GM19240 (cell line): ENCODE results near the gene CNPY4.

Source experiments
- DNase-seq: peaks from one replicate; pipeline ENCODE4 v3.0.0; 2011; ENCODE audit warnings: low spot score; ENCODE audit not compliant: insufficient read length

Gene CNPY4

DNA sequence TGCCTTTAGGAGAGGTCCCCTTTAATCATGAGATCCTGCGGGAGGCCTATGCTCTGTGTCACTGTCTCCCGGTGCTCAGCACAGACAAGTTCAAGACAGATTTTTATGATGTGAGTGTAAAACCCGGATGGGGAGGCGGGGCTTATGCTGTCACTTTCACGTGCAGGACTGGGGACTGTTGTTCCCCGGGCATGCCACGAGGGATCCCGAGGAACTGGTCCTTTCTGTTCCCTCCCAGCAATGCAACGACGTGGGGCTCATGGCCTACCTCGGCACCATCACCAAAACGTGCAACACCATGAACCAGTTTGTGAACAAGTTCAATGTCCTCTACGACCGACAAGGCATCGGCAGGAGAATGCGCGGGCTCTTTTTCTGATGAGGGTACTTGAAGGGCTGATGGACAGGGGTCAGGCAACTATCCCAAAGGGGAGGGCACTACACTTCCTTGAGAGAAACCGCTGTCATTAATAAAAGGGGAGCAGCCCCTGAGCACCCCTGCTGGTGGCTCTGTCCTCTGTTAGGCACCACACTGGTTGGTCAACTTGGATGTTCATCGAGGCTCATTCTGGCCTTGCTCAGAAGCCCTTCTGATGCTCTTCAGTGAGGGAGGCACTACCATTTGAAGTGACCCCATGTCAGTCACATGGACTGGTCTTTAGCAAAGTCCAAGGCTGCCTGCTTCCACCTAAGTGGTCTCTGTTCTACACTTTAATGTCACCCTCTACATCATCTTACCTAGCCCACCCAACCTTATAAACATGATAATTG lies 27.8 kb upstream of the CNPY4 start:
- no peak for DNase-seq

DNA sequence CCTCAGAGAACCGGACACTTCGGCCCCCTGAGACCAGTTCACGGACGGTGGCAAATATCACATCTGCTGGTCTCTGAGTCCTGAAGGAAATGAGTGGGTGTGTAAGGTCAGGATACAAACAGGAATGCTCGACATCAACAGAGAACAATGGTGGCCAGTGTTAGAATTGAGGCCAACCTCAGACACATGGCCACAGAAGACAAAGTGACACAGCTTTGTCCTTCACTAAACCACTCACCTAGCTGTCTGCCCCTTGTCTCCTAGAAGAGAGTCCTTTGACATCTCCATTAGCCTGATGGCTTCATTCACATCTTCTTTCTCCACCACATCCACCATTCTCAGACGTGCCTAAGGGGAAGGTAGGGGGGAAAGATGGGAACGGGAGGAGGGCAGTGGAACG lies 26.4 kb upstream of the CNPY4 start:
- no peak for DNase-seq

DNA sequence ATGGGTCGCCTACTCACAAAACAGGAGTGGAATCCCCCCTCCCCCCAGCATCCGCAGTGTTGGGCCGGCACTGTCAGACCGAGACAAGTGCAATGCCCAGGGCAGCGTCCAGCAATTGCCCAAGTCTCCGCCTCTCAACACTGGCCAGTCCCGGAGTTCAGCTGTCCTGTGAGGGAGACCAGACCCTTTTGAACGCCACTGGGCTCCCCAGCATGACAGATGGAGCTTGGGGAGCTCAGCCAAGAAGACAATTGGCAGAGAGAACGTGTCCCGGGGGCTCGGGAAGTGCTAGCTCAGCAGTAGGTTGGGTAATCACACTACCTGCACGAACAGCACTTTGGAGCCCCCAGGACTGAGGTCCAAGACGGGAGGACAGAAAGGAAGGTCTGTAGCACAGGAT lies 25.9 kb upstream of the CNPY4 start:
- DNase-seq = no peak

DNA sequence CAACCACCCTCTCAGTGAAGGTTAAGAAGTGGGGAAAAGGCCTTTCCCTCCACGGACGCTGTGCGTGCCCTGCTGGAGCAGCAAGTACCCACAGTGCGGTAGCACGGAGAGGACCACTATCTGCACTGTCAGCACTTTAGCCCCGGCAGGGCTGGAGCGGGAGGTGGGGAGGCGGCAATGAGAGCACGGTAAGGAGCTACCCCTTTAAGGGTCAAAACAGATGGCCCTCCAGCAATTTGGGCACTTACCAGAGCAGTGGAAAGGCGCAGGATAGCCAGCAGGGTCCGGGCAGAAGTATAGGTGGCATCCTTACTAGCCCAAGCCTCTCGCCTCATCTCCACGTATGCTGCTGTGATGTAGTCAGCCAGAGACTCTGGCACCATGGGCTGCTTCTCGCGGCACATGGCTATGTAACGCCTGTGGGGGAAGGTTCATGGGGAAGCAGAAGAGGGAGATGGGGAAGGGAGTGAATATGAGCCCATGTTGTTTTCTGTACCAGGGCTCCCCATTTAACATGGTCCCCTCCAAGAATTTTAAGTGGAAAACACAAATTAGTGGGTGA lies 25.4 kb upstream of the CNPY4 start:
- no peak for DNase-seq

DNA sequence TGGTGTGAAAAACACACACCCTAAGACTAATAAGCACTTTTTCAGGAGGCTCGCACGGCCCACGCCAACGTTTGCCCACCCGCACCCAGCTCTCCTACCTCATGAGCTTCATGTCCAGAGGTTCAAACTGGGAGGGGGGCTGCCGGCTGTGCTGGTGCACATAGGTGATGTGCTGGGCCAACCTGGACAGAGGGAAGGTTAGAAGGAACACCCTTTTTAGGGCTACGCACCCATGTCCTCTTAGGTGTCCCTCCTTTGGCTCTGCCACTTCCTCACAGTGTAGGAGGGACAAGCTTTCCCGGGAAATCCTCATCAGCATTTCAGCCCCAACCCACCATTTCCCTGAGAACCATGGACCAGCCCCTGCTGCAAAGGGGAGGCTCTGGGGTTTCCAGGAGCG lies 24.1 kb upstream of the CNPY4 start:
- no peak for DNase-seq

DNA sequence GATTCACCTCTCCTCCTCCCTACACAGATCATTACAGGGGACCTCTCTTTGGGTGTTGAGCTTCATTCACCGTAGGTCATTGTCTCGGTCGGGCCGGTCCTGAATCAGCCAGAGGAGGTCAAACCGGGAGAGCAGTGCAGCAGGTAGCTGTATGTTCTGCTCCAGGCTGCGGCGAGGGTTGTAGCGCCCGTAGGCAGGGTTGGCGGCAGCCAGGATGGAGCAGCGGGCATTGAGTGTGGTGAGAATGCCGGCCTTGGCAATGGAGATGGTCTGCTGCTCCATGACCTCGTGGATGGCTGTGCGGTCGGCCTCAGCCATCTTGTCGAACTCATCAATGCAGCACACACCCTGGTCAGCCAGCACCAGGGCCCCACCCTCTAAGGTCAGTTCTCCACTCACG lies 23.7 kb upstream of the CNPY4 start:
- no peak for DNase-seq

DNA sequence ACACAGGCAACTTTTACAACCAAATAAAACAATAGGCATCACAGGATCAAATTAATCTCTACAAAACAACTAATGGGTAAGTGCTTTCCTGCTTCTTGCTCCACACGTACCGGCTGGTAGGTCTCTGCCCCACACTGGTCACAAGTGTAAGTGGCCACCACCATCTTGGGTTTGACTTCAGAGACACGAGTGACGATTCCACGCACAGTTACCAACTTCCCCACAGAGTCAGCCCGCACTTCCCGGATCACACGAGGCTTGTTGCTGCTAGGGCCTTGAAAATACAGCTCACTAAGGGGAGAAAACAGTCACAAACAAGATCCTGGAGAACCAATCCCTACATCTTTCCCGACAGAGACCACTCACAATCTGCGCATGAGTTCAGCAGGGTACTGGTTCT lies 20.5 kb upstream of the CNPY4 start:
- DNase-seq = no peak

DNA sequence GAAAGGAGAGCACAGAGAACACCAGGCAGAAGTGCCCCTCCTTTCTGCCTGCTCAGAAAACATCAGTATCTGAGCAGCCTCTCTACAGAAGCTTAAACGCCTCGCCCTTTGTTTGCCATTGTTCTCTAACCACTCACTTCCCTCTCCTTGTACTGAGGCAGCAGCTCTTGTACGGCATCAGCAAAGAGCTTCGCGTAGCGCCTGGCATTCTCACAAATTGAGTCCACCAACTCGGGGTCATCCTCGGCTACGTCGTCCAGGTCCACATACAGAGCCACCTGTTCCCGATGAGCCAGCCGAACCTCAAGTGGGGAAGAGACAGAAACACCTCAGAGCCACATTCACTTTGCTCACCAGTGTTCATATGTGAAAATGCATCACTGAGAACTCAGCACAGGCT lies 20.0 kb upstream of the CNPY4 start:
- DNase-seq = no peak

DNA sequence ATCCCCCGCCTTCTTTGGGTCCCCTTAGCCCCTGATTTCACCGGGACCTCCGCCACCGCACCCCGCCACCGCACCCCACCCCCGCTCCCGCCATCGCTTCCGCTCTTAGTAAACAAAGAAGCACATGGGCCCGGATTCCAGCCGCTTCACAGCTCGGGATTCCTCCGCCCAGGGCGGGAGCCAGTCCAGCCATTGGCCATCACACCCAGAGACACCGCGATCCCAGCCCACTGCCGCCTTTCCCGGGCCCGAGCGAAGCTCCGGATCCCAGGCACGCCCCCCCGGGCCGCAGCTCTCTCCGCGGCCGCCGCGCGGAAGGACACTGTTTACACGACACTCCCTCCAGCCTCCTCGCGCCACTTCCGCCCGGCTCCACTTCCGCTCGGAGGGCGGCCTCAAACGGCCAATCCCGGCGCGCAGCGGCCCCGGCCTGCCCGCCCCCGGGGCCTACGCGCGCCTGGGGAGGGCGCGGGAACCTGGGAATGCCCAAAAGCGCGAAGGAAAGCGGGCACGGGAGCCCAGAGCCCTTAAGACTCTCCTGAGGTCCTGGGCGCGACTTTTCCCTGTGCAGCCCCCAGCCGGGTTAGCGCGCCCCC lies 18.9 kb upstream of the CNPY4 start:
- peak; percentile 87 for DNase-seq

DNA sequence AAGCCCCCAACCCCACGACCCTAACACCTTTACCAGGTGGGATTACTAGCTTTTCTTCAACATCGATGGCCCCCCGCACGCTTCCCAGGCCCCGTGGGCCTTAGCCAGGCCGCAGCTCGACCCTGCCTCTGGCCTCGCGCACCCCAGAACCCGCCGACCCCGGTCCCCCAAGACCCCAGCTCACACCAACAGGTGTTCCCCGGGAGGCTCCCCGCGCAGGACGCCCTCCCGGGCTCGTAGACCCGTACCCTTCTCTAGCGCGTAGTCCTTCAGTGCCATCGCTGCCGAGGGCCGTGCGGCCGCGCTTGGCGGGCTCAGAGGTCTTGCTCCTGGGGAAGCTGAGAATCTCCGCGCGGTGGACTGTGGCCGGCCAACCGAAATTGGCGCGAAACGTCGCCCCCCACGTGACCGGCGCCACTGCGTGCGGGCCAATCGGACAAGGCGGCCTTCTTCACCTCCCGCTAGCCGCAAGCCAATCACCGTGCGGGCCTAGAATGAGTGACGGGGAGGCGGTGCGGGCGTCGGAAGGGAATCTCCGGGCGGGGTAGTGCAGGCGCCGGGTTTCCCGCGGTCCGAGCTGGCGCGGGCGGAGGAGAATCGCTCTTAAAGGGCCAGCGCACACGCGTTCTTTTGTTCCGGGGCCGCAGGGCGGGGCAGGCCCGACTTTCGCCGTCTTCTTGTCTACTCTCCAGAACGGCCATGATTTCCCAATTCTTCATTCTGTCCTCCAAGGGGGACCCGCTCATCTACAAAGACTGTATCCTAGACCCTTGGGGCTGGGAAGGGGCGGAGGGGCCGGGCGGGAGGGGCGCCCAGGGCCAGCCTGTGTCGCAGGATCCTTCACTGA lies 18.2 kb upstream of the CNPY4 start, which contains the start of the genes AP4M1 and MCM7:
TSS of gene AP4M1 (plus strand) at position 628 of the 847 bp plus-strand sequence. CDS start at position 700, 72 bp downstream.
TSS of gene MCM7 (minus strand) at position 382 of the 847 bp plus-strand sequence. CDS start at position 279, 103 bp downstream.
- peak; percentile 91 for DNase-seq

DNA sequence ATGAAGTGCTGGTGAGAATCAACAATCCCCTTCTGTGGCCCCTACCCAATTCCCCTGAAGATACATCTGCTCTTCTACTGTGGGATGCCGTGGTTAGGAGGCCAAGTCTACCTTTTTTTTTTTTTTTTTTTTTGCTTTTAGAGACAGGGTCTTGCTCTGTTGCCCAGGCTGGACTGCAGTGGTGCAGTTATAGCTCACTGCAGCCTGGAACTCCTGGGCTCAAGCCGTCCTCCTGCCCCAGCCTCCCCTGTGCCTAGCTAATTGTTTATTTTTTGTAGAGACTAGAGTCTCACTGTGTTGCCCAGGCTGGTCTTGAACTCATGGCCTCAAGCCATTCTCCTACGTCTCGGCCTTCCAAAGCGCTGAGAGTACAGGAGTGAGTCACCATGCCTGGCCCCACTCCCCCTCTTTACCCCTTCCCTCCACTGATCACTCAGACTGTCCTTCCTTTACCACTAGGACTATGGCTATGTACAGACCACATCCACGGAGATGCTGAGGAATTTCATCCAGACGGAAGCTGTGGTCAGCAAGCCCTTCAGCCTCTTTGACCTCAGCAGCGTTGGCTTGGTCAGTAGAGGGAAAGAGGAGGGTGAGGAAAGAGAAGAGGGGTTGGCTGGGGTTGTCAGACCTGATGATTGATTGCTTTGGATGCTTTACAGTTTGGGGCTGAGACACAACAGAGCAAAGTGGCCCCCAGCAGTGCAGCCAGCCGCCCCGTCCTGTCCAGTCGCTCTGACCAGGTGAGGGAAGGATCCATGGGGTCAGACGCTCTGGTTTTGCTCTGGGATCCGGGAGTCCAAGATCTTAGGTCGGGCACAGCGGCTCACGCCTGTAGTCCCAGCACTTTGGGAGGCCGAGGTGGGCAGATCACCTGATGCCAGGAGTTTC lies 16.2 kb upstream of the CNPY4 start:
- DNase-seq = no peak

DNA sequence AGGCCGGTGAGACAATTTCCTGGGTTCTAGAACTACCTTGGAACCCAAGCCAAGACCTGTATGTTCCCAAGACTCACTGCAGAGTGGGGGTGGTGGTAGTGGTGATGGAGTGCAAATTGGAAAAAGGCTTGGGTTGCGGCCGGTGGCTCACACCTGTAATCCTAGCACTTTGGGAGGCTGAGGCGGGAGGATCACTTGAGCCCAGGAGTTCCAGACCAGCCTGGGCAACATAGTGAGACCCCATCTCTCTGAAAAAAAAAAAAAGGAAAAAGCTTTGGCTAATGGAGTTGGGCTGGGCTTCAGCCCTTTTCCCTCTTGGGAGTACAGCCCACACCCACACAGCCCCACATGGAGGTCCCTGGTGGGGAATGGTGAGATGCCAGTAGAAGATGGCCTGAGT lies 13.9 kb upstream of the CNPY4 start:
- DNase-seq = no peak

DNA sequence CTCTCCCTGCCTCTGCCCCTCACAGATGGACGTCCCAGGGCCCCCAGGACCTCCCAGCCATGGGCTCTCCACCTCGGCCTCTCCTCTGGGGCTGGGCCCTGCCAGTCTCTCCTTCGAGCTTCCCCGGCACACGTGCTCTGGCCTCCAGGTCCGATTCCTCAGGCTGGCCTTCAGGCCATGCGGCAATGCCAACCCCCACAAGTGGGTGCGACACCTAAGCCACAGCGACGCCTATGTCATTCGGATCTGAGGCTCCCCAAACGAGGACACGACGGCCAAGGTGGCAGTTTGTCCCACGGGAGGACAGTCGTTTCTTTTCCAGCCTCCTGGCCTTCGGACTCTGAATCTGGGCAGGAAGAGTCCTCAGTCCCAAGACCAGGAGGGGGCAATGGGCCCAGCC lies 12.8 kb upstream of the CNPY4 start:
- no peak for DNase-seq

DNA sequence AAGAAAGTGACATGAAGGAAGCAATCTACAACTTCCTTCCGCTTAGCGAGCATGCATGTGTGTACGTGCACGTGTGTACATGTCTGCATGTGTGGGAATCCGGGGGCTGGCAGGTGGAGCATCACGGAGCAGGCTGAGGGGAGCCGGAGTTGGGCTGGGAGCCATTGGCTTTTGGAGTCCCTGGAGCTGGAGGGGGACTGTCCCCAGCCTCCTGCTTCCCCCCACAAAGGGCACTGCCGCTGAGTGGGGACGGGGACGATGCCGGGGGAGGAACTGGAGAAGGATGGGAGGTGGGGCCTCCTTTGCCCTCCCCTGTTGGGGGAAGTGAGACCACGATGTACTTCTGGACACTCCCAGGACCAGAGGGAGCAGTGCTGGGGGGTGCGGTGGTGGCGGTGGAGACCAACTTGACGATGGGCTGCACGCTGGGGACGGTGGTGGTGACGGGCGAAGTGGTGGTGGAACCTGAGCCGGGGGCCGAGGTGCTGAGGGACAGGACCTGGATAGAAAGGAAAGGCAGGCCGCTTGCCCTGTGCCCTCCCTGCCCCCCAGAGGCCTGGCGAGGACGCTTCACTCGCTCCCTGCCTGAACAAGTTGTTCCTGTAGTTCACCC lies 12.2 kb upstream of the CNPY4 start:
- DNase-seq = no peak

DNA sequence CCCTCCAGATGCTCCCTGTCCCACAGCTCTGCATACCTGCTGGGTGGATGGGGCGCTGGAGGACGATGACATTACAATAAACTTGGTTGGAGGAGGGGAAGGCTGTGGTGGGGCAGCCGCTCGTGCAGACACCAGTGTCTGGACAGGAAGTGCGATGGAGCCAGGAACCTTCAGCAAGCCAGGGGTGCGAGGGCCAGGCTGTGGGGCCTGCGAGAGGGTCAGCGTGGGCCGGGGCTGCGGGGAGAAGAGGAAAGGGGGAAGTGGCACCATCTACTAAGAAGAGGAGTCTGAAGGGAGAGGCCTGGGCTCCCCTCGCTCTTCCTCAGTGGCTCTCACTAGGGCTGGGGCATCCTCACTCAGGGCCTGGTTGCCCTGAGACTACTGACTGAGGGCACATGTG lies 11.5 kb upstream of the CNPY4 start:
- no peak for DNase-seq

DNA sequence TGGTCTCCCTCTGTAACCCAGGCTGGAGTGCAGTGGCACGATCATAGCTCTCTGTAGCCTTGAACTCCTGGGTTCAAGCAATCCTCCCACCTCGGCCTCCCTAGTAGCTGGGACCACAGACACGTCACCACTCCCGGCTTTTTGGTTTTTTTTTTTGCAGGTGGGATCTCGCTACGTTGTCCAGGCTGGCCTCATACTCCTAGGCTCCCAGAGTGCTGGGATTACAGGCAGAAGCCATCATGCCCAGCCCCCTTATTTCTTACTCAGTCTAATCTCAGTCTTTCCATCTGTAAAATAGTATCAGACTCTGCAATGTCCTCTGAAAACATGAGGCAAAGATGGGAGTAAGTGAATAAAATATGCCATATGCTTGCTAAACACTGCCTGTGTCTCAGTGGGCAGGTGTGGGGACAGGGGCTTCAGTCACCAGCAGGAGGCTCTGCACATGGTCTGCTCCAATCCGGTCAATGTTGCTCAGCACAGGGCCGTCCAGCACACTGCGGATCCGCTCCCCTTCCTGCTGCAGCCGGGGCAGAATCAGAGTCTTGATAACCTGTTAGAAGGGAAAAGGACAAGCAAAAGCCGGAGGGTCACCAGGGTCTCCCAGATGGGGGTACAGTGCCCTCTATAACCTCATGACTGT lies 9.8 kb upstream of the CNPY4 start:
- no peak for DNase-seq

DNA sequence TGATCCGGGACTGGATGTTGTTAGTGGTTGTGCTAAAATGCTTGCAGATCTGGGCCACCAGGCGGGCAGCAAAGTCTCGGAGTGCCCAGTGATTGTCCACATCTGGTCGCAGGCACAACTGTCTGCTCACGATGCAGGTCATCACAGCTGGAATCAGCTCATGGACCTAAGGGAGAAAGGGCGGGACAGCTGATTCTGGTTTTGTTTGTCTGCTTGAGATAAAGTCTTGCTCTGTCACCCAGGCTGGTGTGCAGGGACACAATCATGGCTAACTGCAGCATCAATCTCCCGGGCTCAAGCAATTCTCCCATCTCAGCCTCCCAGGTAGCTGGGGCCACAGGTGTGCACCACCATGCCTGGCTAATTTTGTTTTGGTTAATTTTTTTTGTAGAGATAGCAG lies 8.3 kb upstream of the CNPY4 start:
- DNase-seq = no peak

DNA sequence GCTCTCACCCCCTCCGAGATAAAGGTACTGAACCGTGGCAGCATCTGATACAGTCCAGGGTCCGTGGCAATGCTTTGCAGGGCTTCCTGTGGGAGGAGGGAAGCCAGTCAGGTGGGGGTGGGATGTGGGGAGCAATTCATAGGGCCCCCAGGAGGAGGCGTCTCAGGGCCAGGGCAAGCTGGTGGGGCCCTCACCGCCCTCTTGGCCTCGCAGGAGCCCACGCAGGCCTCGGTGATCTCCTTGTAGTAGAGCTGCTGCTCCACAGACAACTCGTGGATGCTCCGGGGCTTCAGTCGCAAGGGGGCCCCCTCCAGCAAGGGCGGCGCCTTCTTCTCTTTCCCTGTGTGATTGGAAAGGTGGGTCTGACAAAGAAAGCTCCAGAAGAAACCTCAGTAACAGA lies 7.5 kb upstream of the CNPY4 start:
- DNase-seq = no peak

DNA sequence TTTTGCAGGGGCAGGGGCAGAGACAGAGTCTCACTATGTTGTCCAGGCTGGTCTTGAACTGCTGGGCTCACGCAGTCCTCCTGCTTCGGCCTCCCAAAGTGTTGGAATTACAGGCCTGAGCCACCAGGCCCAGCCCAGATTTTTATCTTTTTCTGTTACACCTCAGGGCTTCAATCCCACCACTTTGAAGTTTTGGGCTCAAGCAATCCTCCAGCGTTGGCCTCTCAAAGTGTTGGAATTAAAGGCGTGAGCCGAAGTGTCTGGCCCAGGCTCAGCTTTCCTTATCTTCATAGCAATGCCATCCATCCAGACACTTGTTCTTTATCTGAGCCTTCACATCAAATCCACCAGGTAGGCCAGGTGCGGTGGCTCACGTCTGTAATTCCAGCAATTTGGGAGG lies 4.4 kb upstream of the CNPY4 start:
- DNase-seq = no peak
